Calu3 (cell line): ENCODE measurements around the gene CLEC18B. TPM values are rescaled to one million over a fixed set of nuclear protein-coding genes. Genes with fewer than 3 reads are reported as not detected.

Experiments used
- BruUV-seq: library from RNA; stranded (reverse); fragments of 400-500 nt; replicated peaks from 2 replicates; lab custom pipeline; 2021; lab: Mats Ljungman, UMichigan
- CTCF ChIA-PET: fragments of 300-600 bp; sonication (Branson Sonifier 250); formaldehyde crosslinking; loops from one replicate; lab custom pipeline; 2022; ENCODE audit warnings: antibody characterized with exemption; lab: Charles Lee
- DNase-seq: peaks from one replicate; pipeline ENCODE4 v3.0.0; 2022
- H3K27ac Mint-ChIP-seq: one replicate; pipeline ENCODE4 v1.8.0; 2022; ENCODE audit warnings: mixed read lengths; ENCODE audit not compliant: unreplicated experiment
- H3K27me3 Mint-ChIP-seq: one replicate; pipeline ENCODE4 v1.8.0; 2022; ENCODE audit warnings: mixed read lengths; ENCODE audit not compliant: unreplicated experiment
- H3K36me3 Mint-ChIP-seq: one replicate; pipeline ENCODE4 v1.8.0; 2022; ENCODE audit warnings: mild to moderate bottlenecking, moderate library complexity, mixed read lengths; ENCODE audit not compliant: insufficient read depth, unreplicated experiment
- H3K4me1 Mint-ChIP-seq: one replicate; pipeline ENCODE4 v1.8.0; 2022; ENCODE audit warnings: mild to moderate bottlenecking, low read depth, mixed read lengths; ENCODE audit not compliant: unreplicated experiment
- H3K4me3 Mint-ChIP-seq: one replicate; pipeline ENCODE4 v1.8.0; 2022; ENCODE audit warnings: mild to moderate bottlenecking, low read depth, moderate library complexity, mixed read lengths; ENCODE audit not compliant: unreplicated experiment
- H3K9me3 Mint-ChIP-seq: one replicate; pipeline ENCODE4 v1.8.0; 2022; ENCODE audit warnings: low read depth, mixed read lengths; ENCODE audit not compliant: unreplicated experiment
- CTCF ChIP-seq: fragments of 200-600 bp; IDR thresholded peaks from one replicate; pipeline ENCODE4 v1.8.0; 2022; ENCODE audit warnings: antibody characterized with exemption; ENCODE audit not compliant: unreplicated experiment
- intact Hi-C: fragments of 100-400 bp; cut with micrococcal nuclease; formaldehyde crosslinking; loops from one replicate; pipeline ENCODE4 v1.10.0; 2022; ENCODE audit not compliant: unreplicated experiment
- total RNA-seq: library from RNA; stranded (reverse); gene quantifications from 2 replicates; pipeline ENCODE4 v1.2.3, GENCODE V29; 2022

The CLEC18B gene
- total RNA-seq, 1 experiment from 2014 or later = 1.3 TPM

GRCh38 chr16:74465851-74466685 is 44.8 kb upstream of the CLEC18B start:
- DNase-seq = no peak
- H3K36me3 Mint-ChIP-seq = peaks cover 42% of the 10 kb centered on the region
- no peaks in the 10 kb centered on the region for H3K27me3 Mint-ChIP-seq
- no peak overlapping the region for H3K4me3 Mint-ChIP-seq
- no TSS peak for BruUV-seq
- no peak for TF ChIP-seq CTCF
- intact Hi-C loops = no loop called here
- H3K9me3 Mint-ChIP-seq = no peaks in the 10 kb centered on the region
- H3K27ac Mint-ChIP-seq = no peak overlapping the region
- CTCF ChIA-PET = no interaction called here
- no peaks in the 10 kb centered on the region for H3K4me1 Mint-ChIP-seq

- H3K27ac Mint-ChIP-seq = no peak overlapping the region
- no peak for DNase-seq
- peaks cover 49% of the 10 kb centered on the region for H3K36me3 Mint-ChIP-seq
- no peak for TF ChIP-seq CTCF
- H3K4me1 Mint-ChIP-seq = no peaks in the 10 kb centered on the region
- intact Hi-C loops = no loop called here
- no TSS peak for BruUV-seq
- no peaks in the 10 kb centered on the region for H3K9me3 Mint-ChIP-seq
- H3K27me3 Mint-ChIP-seq = no peaks in the 10 kb centered on the region
- H3K4me3 Mint-ChIP-seq = no peak overlapping the region
- CTCF ChIA-PET = no interaction called here
Observed at GRCh38 chr16:74465281-74465680, 44.0 kb upstream of the CLEC18B start.

- DNase-seq = no peak
- intact Hi-C loops = loop anchor here (2.0 kb wide), 1 partner anchor 37 kb away; no protein-coding TSS in a partner anchor
- TF ChIP-seq CTCF = no peak
- Mint-ChIP-seq H3K27me3 (no peaks in the 10 kb centered on the region), H3K4me1 (no peaks in the 10 kb centered on the region), H3K27ac (no peak overlapping the region), H3K4me3 (no peak overlapping the region), H3K36me3 (peaks cover 53% of the 10 kb centered on the region), H3K9me3 (no peaks in the 10 kb centered on the region)
- BruUV-seq = no TSS peak
- CTCF ChIA-PET = interaction anchor here (0.7 kb wide), 1 partner anchor 16 kb away, joined by 3 read pairs; no protein-coding TSS in a partner anchor
Observed at GRCh38 chr16:74463888-74464287, 42.6 kb upstream of the CLEC18B start.

- DNase-seq = no peak
- TF ChIP-seq CTCF = no peak
- CTCF ChIA-PET = interaction anchor here (0.6 to 0.7 kb wide), 2 partner anchors 8 to 32 kb away, joined by 3 to 5 read pairs; no protein-coding TSS in a partner anchor
Observed at GRCh38 chr16:74462361-74462760, 41.1 kb upstream of the CLEC18B start.

More at GRCh38 chr16:74462361-74462760, 41.1 kb upstream of the CLEC18B start:
- H3K27ac Mint-ChIP-seq = no peak overlapping the region
- intact Hi-C loops = loop anchor here (2.0 kb wide), 1 partner anchor 38 kb away; no protein-coding TSS in a partner anchor
- peaks cover 57% of the 10 kb centered on the region for H3K36me3 Mint-ChIP-seq
- BruUV-seq = no TSS peak
- H3K4me1 Mint-ChIP-seq = no peaks in the 10 kb centered on the region
- H3K4me3 Mint-ChIP-seq = no peak overlapping the region
- no peaks in the 10 kb centered on the region for H3K9me3 Mint-ChIP-seq
- H3K27me3 Mint-ChIP-seq = no peaks in the 10 kb centered on the region
